DND-41 (cell line): Measurements from ENCODE around the gene CNRIP1.
A peak's percentile ranks its signal among the peaks of the same experiment; 100 is the strongest.

Experiments
- ATAC-seq: fragments of 200-7000 bp; cut with Tn5 transposase; 3 replicates; pipeline ENCODE4 v1.9.1; 2021; ENCODE audit warnings: low read depth; ENCODE audit not compliant: insufficient read depth
- DNase-seq: peaks from one replicate; pipeline ENCODE4 v3.0.0-alpha.2; 2020
- H2AFZ ChIP-seq: 2 replicates; pipeline ENCODE4 v1.6.0; 2012; ENCODE audit warnings: low read depth, low read length
- H3K27ac ChIP-seq: 2 replicates; pipeline ENCODE4 v1.5.1; 2012; ENCODE audit warnings: low read length, inconsistent platforms
- H3K27me3 ChIP-seq: fragments of 200-600 bp; sonication (generic); 2 replicates; pipeline ENCODE4 v1.6.0; 2012; ENCODE audit warnings: low read length, mild to moderate bottlenecking, inconsistent platforms; ENCODE audit not compliant: insufficient read depth, poor library complexity
- H3K36me3 ChIP-seq: 2 replicates; pipeline ENCODE4 v1.5.1; 2012; ENCODE audit warnings: low read length, inconsistent platforms; ENCODE audit not compliant: insufficient read depth
- H3K4me1 ChIP-seq: 2 replicates; pipeline ENCODE4 v1.5.1; 2012; ENCODE audit warnings: mild to moderate bottlenecking, low read length; ENCODE audit not compliant: insufficient read depth
- H3K4me2 ChIP-seq: 2 replicates; pipeline ENCODE4 v1.6.0; 2012; ENCODE audit warnings: mild to moderate bottlenecking, moderate library complexity, low read length, inconsistent platforms; ENCODE audit not compliant: insufficient read depth
- H3K4me3 ChIP-seq, 2 experiments: fragments of 200-600 bp in 1 of 2; shearing (Covaris generic) in 1 of 2; 2 replicates each; pipeline ENCODE4 v1.5.1; 2012 to 2016; ENCODE audit warnings: inconsistent platforms in 2 of 2, low read length in 2 of 2, mild to moderate bottlenecking in 2 of 2, low read depth in 1 of 2, moderate library complexity in 1 of 2
- H3K79me2 ChIP-seq: 2 replicates; pipeline ENCODE4 v1.6.0; 2012; ENCODE audit warnings: low read length, inconsistent platforms; ENCODE audit not compliant: insufficient read depth
- H3K9ac ChIP-seq: 2 replicates; pipeline ENCODE4 v1.6.0; 2012; ENCODE audit warnings: low read depth, mild to moderate bottlenecking, inconsistent platforms, low read length, moderate library complexity
- H3K9me3 ChIP-seq: 2 replicates; pipeline ENCODE4 v1.5.1; 2012; ENCODE audit warnings: low read length, moderate library complexity, mild to moderate bottlenecking, inconsistent platforms; ENCODE audit not compliant: insufficient read depth, severe bottlenecking
- H4K20me1 ChIP-seq: 2 replicates; pipeline ENCODE4 v1.6.0; 2012; ENCODE audit warnings: low read length; ENCODE audit not compliant: insufficient read depth
- CTCF ChIP-seq: IDR thresholded peaks from 2 replicates; pipeline ENCODE4 v1.5.1; 2012; ENCODE audit warnings: borderline replicate concordance, low read length, moderate library complexity, mild to moderate bottlenecking; ENCODE audit not compliant: poor library complexity, severe bottlenecking; ENCODE audit errors: extremely low read depth
- EZH2 ChIP-seq: IDR thresholded peaks from 3 replicates; pipeline ENCODE4 v1.6.1; 2012; ENCODE audit warnings: borderline replicate concordance, low read depth, mild to moderate bottlenecking, moderate library complexity, low read length, inconsistent platforms; ENCODE audit not compliant: severe bottlenecking

Gene CNRIP1

GRCh38 chr2:68293024-68293423 is 26.7 kb downstream of the CNRIP1 start:
- no peak overlapping the region for H3K9ac ChIP-seq
- no peaks in the 10 kb centered on the region for H3K4me1 ChIP-seq
- ATAC-seq (no peak), DNase-seq (no peak)
- H3K79me2 ChIP-seq, result no peaks in the 10 kb centered on the region
- no peak for TF ChIP-seq CTCF
- H3K4me3 ChIP-seq, result no peak overlapping the region
- H3K27ac ChIP-seq, result no peak overlapping the region
- H2AFZ ChIP-seq, result no peak overlapping the region
- H3K27me3 ChIP-seq, result peaks cover 3% of the 10 kb centered on the region
- H3K36me3 ChIP-seq, result no peaks in the 10 kb centered on the region
- no peaks in the 10 kb centered on the region for H3K9me3 ChIP-seq
- no peak overlapping the region for H3K4me2 ChIP-seq
- H4K20me1 ChIP-seq, result no peaks in the 10 kb centered on the region

GRCh38 chr2:68292108-68292710 is 27.5 kb downstream of the CNRIP1 start:
- Histone ChIP-seq H3K9me3 (no peaks in the 10 kb centered on the region), H3K4me1 (no peaks in the 10 kb centered on the region), H3K79me2 (no peaks in the 10 kb centered on the region), H3K27ac (no peak overlapping the region), H3K27me3 (peaks cover 12% of the 10 kb centered on the region), H3K36me3 (no peaks in the 10 kb centered on the region), H3K4me3 (no peak overlapping the region), H3K9ac (no peak overlapping the region), H2AFZ (no peak overlapping the region), H4K20me1 (no peaks in the 10 kb centered on the region), H3K4me2 (no peak overlapping the region)
- DNase-seq (peak; percentile 11), ATAC-seq (0 out of 3 replicates have a peak, but pooled peaks have one; percentile 44)
- TF ChIP-seq EZH2 (no peak), CTCF (peak; percentile 75)

GRCh38 chr2:68291314-68291713 is 28.4 kb downstream of the CNRIP1 start:
- DNase-seq, result no peak
- no peak for ATAC-seq
- Histone ChIP-seq H3K9me3 (no peaks in the 10 kb centered on the region), H3K27me3 (peaks cover 16% of the 10 kb centered on the region), H3K4me3 (no peak overlapping the region), H3K27ac (no peak overlapping the region), H3K4me1 (no peaks in the 10 kb centered on the region), H3K36me3 (no peaks in the 10 kb centered on the region), H3K79me2 (no peaks in the 10 kb centered on the region), H2AFZ (no peak overlapping the region), H4K20me1 (no peaks in the 10 kb centered on the region), H3K9ac (no peak overlapping the region), H3K4me2 (no peak overlapping the region)
- no peak for TF ChIP-seq EZH2

- H3K4me1 ChIP-seq, result no peaks in the 10 kb centered on the region
- DNase-seq (no peak), ATAC-seq (no peak)
- no peak overlapping the region for H3K9ac ChIP-seq
- H4K20me1 ChIP-seq, result no peaks in the 10 kb centered on the region
- H3K9me3 ChIP-seq, result no peaks in the 10 kb centered on the region
- TF ChIP-seq CTCF (no peak), EZH2 (no peak)
- no peak overlapping the region for H2AFZ ChIP-seq
- H3K36me3 ChIP-seq, result no peaks in the 10 kb centered on the region
- no peak overlapping the region for H3K4me2 ChIP-seq
- peaks cover 16% of the 10 kb centered on the region for H3K27me3 ChIP-seq
- no peak overlapping the region for H3K4me3 ChIP-seq
- H3K27ac ChIP-seq, result no peak overlapping the region
- no peaks in the 10 kb centered on the region for H3K79me2 ChIP-seq
Measured at GRCh38 chr2:68290901-68291300, 28.8 kb downstream of the CNRIP1 start.
